Endothelial cell of umbilical vein (primary cell): Measurements from ENCODE around the gene RFX2. TPM values are rescaled to one million over a fixed set of nuclear protein-coding genes. Genes with fewer than 3 reads are reported as not detected.

Source experiments
- BruUV-seq: library from RNA; stranded (reverse); fragments of 400-500 nt; replicated peaks from 2 replicates; lab custom pipeline; 2021; lab: Mats Ljungman, UMichigan
- CTCF ChIA-PET: fragments of 300-600, 350-600 bp; sonication (Branson Sonifier 250); formaldehyde crosslinking; loops from one replicate; lab custom pipeline; 2021; ENCODE audit warnings: antibody characterized with exemption, inconsistent platforms; lab: Charles Lee
- POLR2A ChIA-PET: fragments of 300-600, 350-600 bp; sonication (Branson Sonifier 250); formaldehyde crosslinking; loops from one replicate; lab custom pipeline; 2021; ENCODE audit warnings: antibody characterized with exemption, inconsistent platforms; lab: Charles Lee
- DNase-seq: peaks from one replicate; pipeline ENCODE4 v3.0.0-alpha.2; 2011; ENCODE audit warnings: low read depth, low spot score
- FAIRE-seq: peaks from 2 replicates; lab custom pipeline; 2011; peaks lifted over from hg19 to GRCh38; lab: Jason Lieb, UNC
- H2AFZ ChIP-seq: 2 replicates; pipeline ENCODE4 v1.6.0; 2012; ENCODE audit warnings: low read depth, low read length, control low read depth, inconsistent platforms
- H3K27ac ChIP-seq: 2 replicates; pipeline ENCODE4 v1.5.1; 2011; ENCODE audit warnings: low read depth, mild to moderate bottlenecking, control low read depth, low read length, moderate library complexity; ENCODE audit not compliant: insufficient read depth
- H3K27me3 ChIP-seq, 2 experiments: 2 replicates each; pipeline versions ENCODE4 v1.6.0 to v1.6.1; 2011; ENCODE audit warnings: low read length in 2 of 2, mixed read lengths in 1 of 2; ENCODE audit not compliant: control insufficient read depth in 2 of 2, insufficient read depth in 2 of 2
- H3K36me3 ChIP-seq, 2 experiments: 2 replicates in 1 of 2; 3 replicates in 1 of 2; pipeline ENCODE4 v1.5.1; 2011; ENCODE audit warnings: low read length in 2 of 2, mild to moderate bottlenecking in 1 of 2, moderate library complexity in 1 of 2; ENCODE audit not compliant: control insufficient read depth in 2 of 2, insufficient read depth in 2 of 2; ENCODE audit errors: extremely low read depth in 1 of 2
- H3K4me1 ChIP-seq: 3 replicates; pipeline ENCODE4 v1.5.1; 2011; ENCODE audit warnings: mild to moderate bottlenecking, low read length; ENCODE audit not compliant: control insufficient read depth, insufficient read depth; ENCODE audit errors: extremely low read depth
- H3K4me2 ChIP-seq: 2 replicates; pipeline ENCODE4 v1.6.1; 2011; ENCODE audit warnings: low read length, control low read depth, mixed read lengths; ENCODE audit not compliant: insufficient read depth
- H3K4me3 ChIP-seq, 3 experiments: fragments of 200-600 bp in 1 of 3; sonication (generic), shearing (Covaris generic) in 1 of 3; replicated peaks in 1 of 3; 2 replicates each; pipeline ENCODE4 v1.5.1; 2011 to 2016; ENCODE audit warnings: control low read depth in 3 of 3, low read length in 3 of 3, mild to moderate bottlenecking in 2 of 3, inconsistent platforms in 1 of 3, low read depth in 1 of 3, moderate library complexity in 1 of 3; ENCODE audit not compliant: insufficient read depth in 1 of 3
- H3K79me2 ChIP-seq: 2 replicates; pipeline ENCODE4 v1.6.0; 2012; ENCODE audit warnings: low read length, inconsistent platforms; ENCODE audit not compliant: control insufficient read depth, insufficient read depth
- H3K9ac ChIP-seq: replicated peaks from 2 replicates; pipeline ENCODE3; 2011; ENCODE audit warnings: low read length, control low read depth; ENCODE audit not compliant: insufficient read depth; ENCODE audit errors: extremely low read depth
- H3K9me1 ChIP-seq: replicated peaks from 3 replicates; pipeline ENCODE4 v1.6.0; 2011; ENCODE audit warnings: mild to moderate bottlenecking, low read length; ENCODE audit not compliant: control insufficient read depth, insufficient read depth; ENCODE audit errors: extremely low read depth
- H3K9me3 ChIP-seq: replicated peaks from 2 replicates; pipeline ENCODE4 v1.5.1; 2012; ENCODE audit warnings: low read length, inconsistent platforms; ENCODE audit not compliant: control insufficient read depth, insufficient read depth
- H4K20me1 ChIP-seq: replicated peaks from 2 replicates; pipeline ENCODE3; 2011; ENCODE audit warnings: mild to moderate bottlenecking, low read length; ENCODE audit not compliant: control insufficient read depth, insufficient read depth; ENCODE audit errors: extremely low read depth
- CTCF ChIP-seq, 2 donors: IDR thresholded peaks; 1 replicate in 1 of 2; 2 replicates in 1 of 2; pipeline ENCODE4 v1.5.1; 2011; ENCODE audit warnings: low read length in 2 of 2, mild to moderate bottlenecking in 2 of 2, moderate library complexity in 2 of 2, control low read depth in 1 of 2, inconsistent platforms in 1 of 2, low read depth in 1 of 2; ENCODE audit not compliant: insufficient read depth in 1 of 2; ENCODE audit errors: extremely low read depth in 1 of 2
- EZH2 ChIP-seq: IDR thresholded peaks from 2 replicates; pipeline ENCODE4 v1.6.1; 2012; ENCODE audit warnings: borderline replicate concordance, low read depth, mild to moderate bottlenecking, moderate library complexity, low read length, inconsistent platforms; ENCODE audit not compliant: severe bottlenecking
- FOS ChIP-seq: IDR thresholded peaks from 2 replicates; pipeline ENCODE4 v1.6.1; 2011; ENCODE audit warnings: mild to moderate bottlenecking, low read length, moderate library complexity, borderline replicate concordance; ENCODE audit not compliant: insufficient read depth
- JUN ChIP-seq: IDR thresholded peaks from 2 replicates; pipeline ENCODE4 v1.6.1; 2011; ENCODE audit warnings: borderline replicate concordance, low read depth; ENCODE audit not compliant: insufficient read length, insufficient read depth
- POLR2A ChIP-seq: IDR thresholded peaks from 2 replicates; pipeline ENCODE4 v1.6.1; 2012; ENCODE audit warnings: low read depth, mild to moderate bottlenecking, control low read depth, low read length
- POLR2AphosphoS5 ChIP-seq: IDR thresholded peaks from 2 replicates; pipeline ENCODE4 v1.6.1; 2012; ENCODE audit warnings: low read depth, mild to moderate bottlenecking, control low read depth, low read length, moderate library complexity; ENCODE audit not compliant: insufficient read depth
- dilution Hi-C: fragments of 300-500 bp; cut with MboI; formaldehyde crosslinking; loops from one replicate; pipeline ENCODE4 v1.15.0; 2019; ENCODE audit warnings: low sequenced_read_pairs; ENCODE audit not compliant: extremely low pct_ligation_motif_present
- intact Hi-C: fragments of 100-400 bp; cut with micrococcal nuclease; formaldehyde crosslinking; loops from one replicate; pipeline ENCODE4 v1.10.0; 2022
- polyA plus RNA-seq, 4 experiments: library from polyadenylated mRNA; depleted of rRNA in 3 of 4; stranded (reverse) in 3 of 4; unstranded in 1 of 4; fragments of >200 nt; gene quantifications; 2 replicates each; pipeline versions ENCODE4 v1.2.1 to v1.2.3, GENCODE V29; 2011 to 2012; ENCODE audit warnings: missing spikeins in 1 of 4
- total RNA-seq: library from RNA; stranded (reverse); gene quantifications from 2 replicates; pipeline ENCODE4 v1.2.3, GENCODE V29; 2021

The RFX2 gene
- total and polyA plus RNA-seq, 2 donors (not counting 3 experiments of a cell fraction or from before 2014, with no cell fraction given) = 16.1 to 19.0 TPM

GRCh38 chr19:6023936-6024335 is 86.4 kb downstream of the RFX2 start:
- no peak for DNase-seq
- FAIRE-seq = no peak
- no peak overlapping the region for H3K4me2 ChIP-seq
- no peak overlapping the region for H3K9ac ChIP-seq
- dilution Hi-C loops = no loop called here
- no peak overlapping the region for H3K27ac ChIP-seq
- ChIA-PET POLR2A (no interaction called here), CTCF (interaction anchor here (1.1 to 3.5 kb wide), 9 partner anchors 10 to 220 kb away, joined by 3 to 304 read pairs (median 18); partner anchors contain the start of gene NRTN)
- no peaks in the 10 kb centered on the region for H3K9me3 ChIP-seq
- no peaks in the 10 kb centered on the region for H3K27me3 ChIP-seq
- intact Hi-C loops = loop anchor here (5.0 kb wide), 1 partner anchor 122 kb away; the partner anchor contains the start of genes NDUFA11 and VMAC
- no peaks in the 10 kb centered on the region for H4K20me1 ChIP-seq
- no peaks in the 10 kb centered on the region for H3K79me2 ChIP-seq
- BruUV-seq = no TSS peak
- H2AFZ ChIP-seq = no peak overlapping the region
- TF ChIP-seq POLR2A (no peak), EZH2 (no peak), JUN (no peak), CTCF (IDR thresholded peaks at IDR 0.05; ENCODE audit: extremely low read depth in 1 of 2, insufficient read depth in 1 of 2, low read depth in 1 of 2, low read length in 2 of 2) (no peak), FOS (no peak), POLR2AphosphoS5 (no peak)
- H3K4me1 ChIP-seq = peaks cover 12% of the 10 kb centered on the region
- no peak overlapping the region for H3K4me3 ChIP-seq
- H3K9me1 ChIP-seq = no peaks in the 10 kb centered on the region
- H3K36me3 ChIP-seq = no peaks in the 10 kb centered on the region
